ENCODE data around the gene ATP1A2.

ATP1A2 gene

GRCh38 chr1:160122978-160123495, 7.5 kb downstream of the ATP1A2 start:
- no peaks in the 10 kb centered on the region for H3F3A ChIP-seq (ENCODE audit: insufficient read depth, low read length)
- TF ChIP-seq CTCF (IDR thresholded peaks at IDR 0.05; ENCODE audit: low read length) (no peak), EZH2 (IDR thresholded peaks at IDR 0.05; ENCODE audit: borderline replicate concordance, low read length) (no peak)
- no peak overlapping the region for H3K4me3 ChIP-seq (ENCODE audit: low read depth, low read length, poor library complexity, severe bottlenecking)
- H4K20me1 ChIP-seq (ENCODE audit: insufficient read depth, low read length): no peaks in the 10 kb centered on the region
- H3K4me2 ChIP-seq (ENCODE audit: low read length): no peak overlapping the region
- no peak overlapping the region for H3K27ac ChIP-seq (ENCODE audit: low read depth, low read length, poor library complexity, severe bottlenecking)
- no peaks in the 10 kb centered on the region for H3K9me2 ChIP-seq (ENCODE audit: low read depth, low read length)
- no peak overlapping the region for H3K9ac ChIP-seq (ENCODE audit: low read length)
- no peaks in the 10 kb centered on the region for H3K36me3 ChIP-seq (ENCODE audit: insufficient read depth, low read length)
- H2AFZ ChIP-seq (ENCODE audit: low read length): no peak overlapping the region
- no peaks in the 10 kb centered on the region for H3K4me1 ChIP-seq (ENCODE audit: insufficient read depth, low read length, severe bottlenecking)
- no peaks in the 10 kb centered on the region for H3K79me2 ChIP-seq (ENCODE audit: insufficient read depth, low read length)
- no peaks in the 10 kb centered on the region for H3K9me3 ChIP-seq (ENCODE audit: low read length)
- H3K27me3 ChIP-seq (ENCODE audit: insufficient read depth, low read length): no peaks in the 10 kb centered on the region

- Histone ChIP-seq H3K4me2 (ENCODE audit: low read length) (no peak overlapping the region), H3K36me3 (ENCODE audit: insufficient read depth, low read length) (no peaks in the 10 kb centered on the region)
- TF ChIP-seq CTCF (IDR thresholded peaks at IDR 0.05; ENCODE audit: low read length): no peak
Measured at GRCh38 chr1:160123726-160124125, 8.2 kb downstream of the ATP1A2 start.

GRCh38 chr1:160124705-160125478, 9.3 kb downstream of the ATP1A2 start:
- TF ChIP-seq CTCF (IDR thresholded peaks at IDR 0.05; ENCODE audit: low read length) (0 out of 2 replicates have a peak, but pooled peaks have one; percentile 8), EZH2 (IDR thresholded peaks at IDR 0.05; ENCODE audit: borderline replicate concordance, low read length) (no peak)

More at GRCh38 chr1:160123726-160124125, 8.2 kb downstream of the ATP1A2 start:
- Histone ChIP-seq H3K9me2 (ENCODE audit: low read depth, low read length) (no peaks in the 10 kb centered on the region), H3K27me3 (ENCODE audit: insufficient read depth, low read length) (no peaks in the 10 kb centered on the region), H4K20me1 (ENCODE audit: insufficient read depth, low read length) (no peaks in the 10 kb centered on the region), H3K9me3 (ENCODE audit: low read length) (no peaks in the 10 kb centered on the region), H3K79me2 (ENCODE audit: insufficient read depth, low read length) (no peaks in the 10 kb centered on the region), H3F3A (ENCODE audit: insufficient read depth, low read length) (no peaks in the 10 kb centered on the region), H3K9ac (ENCODE audit: low read length) (no peak overlapping the region), H3K4me3 (ENCODE audit: low read depth, low read length, poor library complexity, severe bottlenecking) (no peak overlapping the region), H3K27ac (ENCODE audit: low read depth, low read length, poor library complexity, severe bottlenecking) (no peak overlapping the region), H2AFZ (ENCODE audit: low read length) (no peak overlapping the region), H3K4me1 (ENCODE audit: insufficient read depth, low read length, severe bottlenecking) (no peaks in the 10 kb centered on the region)

More at GRCh38 chr1:160124705-160125478, 9.3 kb downstream of the ATP1A2 start:
- Histone ChIP-seq H3K36me3 (ENCODE audit: insufficient read depth, low read length) (no peaks in the 10 kb centered on the region), H3K79me2 (ENCODE audit: insufficient read depth, low read length) (no peaks in the 10 kb centered on the region), H3F3A (ENCODE audit: insufficient read depth, low read length) (no peaks in the 10 kb centered on the region), H4K20me1 (ENCODE audit: insufficient read depth, low read length) (no peaks in the 10 kb centered on the region), H3K9me2 (ENCODE audit: low read depth, low read length) (no peaks in the 10 kb centered on the region), H3K4me3 (ENCODE audit: low read depth, low read length, poor library complexity, severe bottlenecking) (no peak overlapping the region), H3K4me1 (ENCODE audit: insufficient read depth, low read length, severe bottlenecking) (no peaks in the 10 kb centered on the region), H3K9me3 (ENCODE audit: low read length) (no peaks in the 10 kb centered on the region), H3K27me3 (ENCODE audit: insufficient read depth, low read length) (peaks cover 4% of the 10 kb centered on the region; the same call in 1 of the 2 replicates), H2AFZ (ENCODE audit: low read length) (no peak overlapping the region), H3K4me2 (ENCODE audit: low read length) (no peak overlapping the region), H3K27ac (ENCODE audit: low read depth, low read length, poor library complexity, severe bottlenecking) (no peak overlapping the region), H3K9ac (ENCODE audit: low read length) (no peak overlapping the region)
